ENCODE measurements around the gene ACSL3.
"Not testable (repeated sequence)": the region's sequence is repeated elsewhere in the genome, so short reads cannot be mapped to it uniquely, and the experiment has no call there.

Gene ACSL3

GRCh38 chr2:222851956-222852617, 8.7 kb upstream of the ACSL3 start:
- DNase-seq (ENCODE audit: low read depth in 2 of 2), result no peak

- DNase-seq (ENCODE audit: low read depth in 2 of 2), result no peak
Observed at GRCh38 chr2:222854773-222855700, 5.8 kb upstream of the ACSL3 start.

- no peak for DNase-seq (ENCODE audit: low read depth in 2 of 2)
Observed at GRCh38 chr2:222859786-222860612, 837 bp upstream of the ACSL3 start.

GRCh38 chr2:222861411-222862105, 722 bp downstream of the ACSL3 start:
- DNase-seq (ENCODE audit: low read depth in 2 of 2), result peak; percentile 8 to 22

GRCh38 chr2:222862106-222862908, 1.5 kb downstream of the ACSL3 start:
- no peak for DNase-seq (ENCODE audit: low read depth in 2 of 2)

- no peak for DNase-seq (ENCODE audit: low read depth in 2 of 2)
Observed at GRCh38 chr2:222862909-222863544, 2.2 kb downstream of the ACSL3 start.

GRCh38 chr2:222864296-222864695, 3.5 kb downstream of the ACSL3 start:
- no peak for DNase-seq (ENCODE audit: low read depth in 2 of 2)

GRCh38 chr2:222865301-222865700, 4.5 kb downstream of the ACSL3 start:
- DNase-seq (ENCODE audit: low read depth in 2 of 2), result no peak

GRCh38 chr2:222866358-222866960, 5.6 kb downstream of the ACSL3 start:
- DNase-seq (ENCODE audit: low read depth in 2 of 2), result no peak

- not testable (repeated sequence) for DNase-seq (ENCODE audit: low read depth in 2 of 2)
Observed at GRCh38 chr2:222868560-222869251, 7.9 kb downstream of the ACSL3 start.

GRCh38 chr2:222869252-222869560, 8.4 kb downstream of the ACSL3 start:
- DNase-seq (ENCODE audit: low read depth in 2 of 2), result no peak

- no peak for DNase-seq (ENCODE audit: low read depth in 2 of 2)
Observed at GRCh38 chr2:222871291-222871690, 10.5 kb downstream of the ACSL3 start.

GRCh38 chr2:222872551-222872950, 11.7 kb downstream of the ACSL3 start:
- no peak for DNase-seq (ENCODE audit: low read depth in 2 of 2)

GRCh38 chr2:222875482-222875881, 14.6 kb downstream of the ACSL3 start:
- no peak for DNase-seq (ENCODE audit: low read depth in 2 of 2)

GRCh38 chr2:222876947-222877346, 16.1 kb downstream of the ACSL3 start:
- DNase-seq (ENCODE audit: low read depth in 2 of 2), result no peak

- DNase-seq (ENCODE audit: low read depth in 2 of 2), result no peak
Observed at GRCh38 chr2:222877556-222878300, 16.9 kb downstream of the ACSL3 start.

GRCh38 chr2:222878301-222878876, 17.6 kb downstream of the ACSL3 start:
- DNase-seq (ENCODE audit: low read depth in 2 of 2), result no peak

- no peak for DNase-seq (ENCODE audit: low read depth in 2 of 2)
Observed at GRCh38 chr2:222878877-222879603, 18.2 kb downstream of the ACSL3 start.

All from stimulated activated CD4-positive, alpha-beta T cell treated with anti-CD3 and anti-CD28 coated beads, Interleukin-15, amount 100 ng/mL, for 48 hours (primary cell).